ENCODE data around the gene CIAO2B.

DNA sequence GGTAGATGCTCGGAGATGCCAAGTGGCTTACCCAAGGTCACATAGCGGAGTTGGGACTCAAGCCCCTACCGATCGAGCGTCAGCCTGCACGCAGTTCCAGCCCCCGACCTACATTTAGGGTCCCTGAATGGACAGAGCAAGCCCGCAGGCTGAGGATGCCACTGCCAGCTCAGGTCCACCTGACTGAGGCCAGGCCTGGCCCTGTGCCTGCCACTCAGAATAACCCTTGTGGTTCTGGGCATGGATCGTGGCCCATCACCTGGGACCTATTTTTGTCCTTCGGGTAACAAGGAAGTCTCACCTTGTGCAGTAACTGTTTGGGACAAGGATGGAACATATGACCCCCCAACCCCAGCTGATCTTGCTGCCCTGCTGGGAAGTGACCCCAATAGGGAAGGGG lies 32.6 kb downstream of the CIAO2B start:
- TF ChIP-seq, protein P1, sequence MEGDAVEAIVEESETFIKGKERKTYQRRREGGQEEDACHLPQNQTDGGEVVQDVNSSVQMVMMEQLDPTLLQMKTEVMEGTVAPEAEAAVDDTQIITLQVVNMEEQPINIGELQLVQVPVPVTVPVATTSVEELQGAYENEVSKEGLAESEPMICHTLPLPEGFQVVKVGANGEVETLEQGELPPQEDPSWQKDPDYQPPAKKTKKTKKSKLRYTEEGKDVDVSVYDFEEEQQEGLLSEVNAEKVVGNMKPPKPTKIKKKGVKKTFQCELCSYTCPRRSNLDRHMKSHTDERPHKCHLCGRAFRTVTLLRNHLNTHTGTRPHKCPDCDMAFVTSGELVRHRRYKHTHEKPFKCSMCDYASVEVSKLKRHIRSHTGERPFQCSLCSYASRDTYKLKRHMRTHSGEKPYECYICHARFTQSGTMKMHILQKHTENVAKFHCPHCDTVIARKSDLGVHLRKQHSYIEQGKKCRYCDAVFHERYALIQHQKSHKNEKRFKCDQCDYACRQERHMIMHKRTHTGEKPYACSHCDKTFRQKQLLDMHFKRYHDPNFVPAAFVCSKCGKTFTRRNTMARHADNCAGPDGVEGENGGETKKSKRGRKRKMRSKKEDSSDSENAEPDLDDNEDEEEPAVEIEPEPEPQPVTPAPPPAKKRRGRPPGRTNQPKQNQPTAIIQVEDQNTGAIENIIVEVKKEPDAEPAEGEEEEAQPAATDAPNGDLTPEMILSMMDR (IDR thresholded peaks at IDR 0.05): no peak
- TF ChIP-seq EP300 (IDR thresholded peaks at IDR 0.05; ENCODE audit: low read depth) (no peak), POLR2A (IDR thresholded peaks at IDR 0.05) (no peak)
